WTC11 (cell line): ENCODE results near the gene BUD23. TPM values are rescaled to one million over a fixed set of nuclear protein-coding genes. Genes with fewer than 3 reads are reported as not detected.

Experiments
- ATAC-seq: fragments of 200-7000 bp; cut with Tn5 transposase; 2 replicates; pipeline ENCODE4 v1.10.0; 2021; ENCODE audit warnings: mild to moderate bottlenecking, moderate library complexity
- CTCF ChIA-PET: fragments of 300-600 bp; sonication (Branson Sonifier 250); formaldehyde crosslinking; loops from one replicate; lab custom pipeline; 2021; ENCODE audit warnings: antibody characterized with exemption; lab: Charles Lee
- POLR2A ChIA-PET: fragments of 350-600 bp; sonication (Branson Sonifier 250); formaldehyde crosslinking; loops from one replicate; lab custom pipeline; 2021; ENCODE audit warnings: antibody characterized with exemption; lab: Charles Lee
- DNase-seq: peaks from one replicate; pipeline ENCODE4 v3.0.0; 2021; ENCODE audit warnings: low spot score
- H3K27ac Mint-ChIP-seq: 2 replicates; pipeline ENCODE4 v1.8.0; 2021; ENCODE audit warnings: mixed read lengths
- H3K27me3 Mint-ChIP-seq: 2 replicates; pipeline ENCODE4 v1.8.0; 2021; ENCODE audit warnings: low read depth, mild to moderate bottlenecking, moderate library complexity, mixed read lengths
- H3K36me3 Mint-ChIP-seq: 2 replicates; pipeline ENCODE4 v1.8.0; 2021; ENCODE audit warnings: mixed read lengths
- H3K4me1 Mint-ChIP-seq: 2 replicates; pipeline ENCODE4 v1.8.0; 2022; ENCODE audit warnings: mixed read lengths
- H3K4me3 Mint-ChIP-seq: 2 replicates; pipeline ENCODE4 v1.8.0; 2021; ENCODE audit warnings: mild to moderate bottlenecking, moderate library complexity, mixed read lengths
- H3K9me3 Mint-ChIP-seq: 2 replicates; pipeline ENCODE4 v1.8.0; 2021; ENCODE audit warnings: mixed read lengths
- GRHL2 ChIP-seq: fragments of 250-450 bp; sonication (Bioruptor Pico); IDR thresholded peaks from 2 replicates; pipeline ENCODE4 v1.8.0; 2022; ENCODE audit warnings: mild to moderate bottlenecking, moderate library complexity; ENCODE audit not compliant: insufficient replicate concordance, severe bottlenecking
- GTF2I ChIP-seq: fragments of 250-450 bp; sonication (Bioruptor Pico); conservative IDR thresholded peaks from 2 replicates; pipeline ENCODE4 v1.4.0; 2021; ENCODE audit warnings: mild to moderate bottlenecking
- IRF2 ChIP-seq: sonication (generic); formaldehyde crosslinking; IDR thresholded peaks from 2 replicates; pipeline ENCODE4 v1.8.0; 2022; ENCODE audit warnings: low read depth, missing genetic modification reagents, borderline replicate concordance
- MXD4 ChIP-seq: fragments of 250-450 bp; sonication (Bioruptor Pico); IDR thresholded peaks from 2 replicates; pipeline ENCODE4 v1.8.0; 2021; ENCODE audit warnings: mild to moderate bottlenecking, moderate library complexity, borderline replicate concordance
- PRRX2 ChIP-seq: fragments of 250-450 bp; sonication (Bioruptor Pico); IDR thresholded peaks from 2 replicates; pipeline ENCODE4 v1.8.0; 2021; ENCODE audit warnings: mild to moderate bottlenecking
- SP1 ChIP-seq: sonication (generic); formaldehyde crosslinking; conservative IDR thresholded peaks from 2 replicates; pipeline ENCODE4 v1.8.1; 2022; ENCODE audit warnings: missing genetic modification reagents
- ZNF121 ChIP-seq: sonication (generic); formaldehyde crosslinking; IDR thresholded peaks from 2 replicates; pipeline ENCODE4 v1.8.0; 2023; ENCODE audit warnings: missing genetic modification reagents
- ZNF416 ChIP-seq: fragments of 250-450 bp; sonication (Bioruptor Pico); IDR thresholded peaks from 2 replicates; pipeline ENCODE4 v1.9.0; 2021; ENCODE audit warnings: mild to moderate bottlenecking, inconsistent platforms
- ZNF423 ChIP-seq: fragments of 250-450 bp; sonication (Bioruptor Pico); IDR thresholded peaks from 2 replicates; pipeline ENCODE4 v2.1.2; 2022; ENCODE audit warnings: mild to moderate bottlenecking, moderate library complexity
- ZNF671 ChIP-seq: fragments of 250-450 bp; sonication (Bioruptor Pico); IDR thresholded peaks from 2 replicates; pipeline ENCODE4 v1.8.0; 2021; ENCODE audit warnings: mild to moderate bottlenecking
- total RNA-seq: library from RNA; stranded (reverse); gene quantifications from 3 replicates; pipeline ENCODE4 v1.2.3, GENCODE V29; 2021
- TF ChIP-seq, protein P1 (sequence below): sonication (generic); formaldehyde crosslinking; IDR thresholded peaks from 2 replicates; pipeline ENCODE4 v1.8.1; 2023; ENCODE audit warnings: mild to moderate bottlenecking, missing genetic modification reagents
- TF ChIP-seq, protein P2 (sequence below): sonication (generic); formaldehyde crosslinking; IDR thresholded peaks from 2 replicates; pipeline ENCODE4 v1.8.0; 2023; ENCODE audit warnings: mild to moderate bottlenecking, missing genetic modification reagents

BUD23 gene
- total RNA-seq, 1 experiment from 2014 or later: 91.9 TPM

- Mint-ChIP-seq H3K4me3 (peak overlapping the region; percentile 75), H3K27me3 (peaks cover 23% of the 10 kb centered on the region), H3K27ac (no peak overlapping the region), H3K4me1 (peaks cover 41% of the 10 kb centered on the region), H3K36me3 (no peaks in the 10 kb centered on the region), H3K9me3 (no peaks in the 10 kb centered on the region)
- DNase-seq (no peak), ATAC-seq (no peak)
- CTCF ChIA-PET: interaction anchor here (0.6 to 6.1 kb wide), 14 partner anchors 22 to 172 kb away, joined by 3 to 93 read pairs (median 6); partner anchors contain the start of gene MLXIPL
- POLR2A ChIA-PET: interaction anchor here (1.0 kb wide), 1 partner anchor 44 kb away, joined by 3 read pairs; the partner anchor contains the start of gene MLXIPL
- TF ChIP-seq ZNF671 (CRISPR knock-in tag): no peak
Measured at GRCh38 chr7:73668886-73669230, 14.5 kb upstream of the BUD23 start.

GRCh38 chr7:73669288-73669701 is 14.1 kb upstream of the BUD23 start:
- Mint-ChIP-seq H3K4me3 (peak overlapping the region; percentile 75), H3K27me3 (peaks cover 19% of the 10 kb centered on the region), H3K27ac (no peak overlapping the region), H3K36me3 (no peaks in the 10 kb centered on the region), H3K4me1 (peaks cover 38% of the 10 kb centered on the region), H3K9me3 (no peaks in the 10 kb centered on the region)
- ATAC-seq (no peak), DNase-seq (no peak)
- ChIA-PET CTCF (interaction anchor here (0.6 to 6.1 kb wide), 13 partner anchors 23 to 172 kb away, joined by 3 to 93 read pairs (median 6); partner anchors contain the start of gene MLXIPL), POLR2A (interaction anchor here (0.6 to 1.0 kb wide), 2 partner anchors 45 to 48 kb away, joined by 3 to 5 read pairs; partner anchors contain the start of gene MLXIPL)
- TF ChIP-seq PRRX2: no peak
- peak; percentile 81 for TF ChIP-seq ZNF121 (CRISPR knock-in tag)

DNA sequence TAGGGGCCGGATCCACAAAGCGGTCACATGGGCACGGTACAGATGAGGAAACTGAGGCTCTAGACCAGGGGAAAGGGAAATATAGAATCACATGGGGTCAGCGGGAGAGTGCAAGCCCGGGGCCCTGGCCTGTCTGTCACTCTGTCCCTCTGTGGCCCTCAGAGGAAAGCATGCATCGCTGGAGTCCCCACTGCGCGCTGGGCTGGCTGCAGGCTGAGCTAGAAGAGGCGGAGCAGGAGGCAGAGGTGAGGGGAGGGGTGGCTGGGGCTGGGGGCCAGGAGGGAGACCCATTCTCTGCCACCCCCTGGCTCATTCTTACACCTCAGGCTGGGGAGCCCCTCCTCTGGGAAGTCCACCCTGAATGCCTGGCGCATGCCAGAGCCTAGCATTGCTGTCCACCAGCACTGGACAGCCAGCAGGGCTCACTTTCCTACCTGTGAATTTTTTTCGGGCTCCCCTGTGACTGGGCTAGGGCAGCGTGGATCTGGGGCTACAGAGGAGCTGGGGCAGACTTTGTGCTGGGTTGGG is 13.5 kb upstream of the BUD23 start:
- H3K36me3 Mint-ChIP-seq: no peaks in the 10 kb centered on the region
- H3K4me3 Mint-ChIP-seq: no peak overlapping the region
- no peak for DNase-seq
- H3K4me1 Mint-ChIP-seq: peaks cover 34% of the 10 kb centered on the region
- POLR2A ChIA-PET: interaction anchor here (0.6 to 1.0 kb wide), 3 partner anchors 14 to 49 kb away, joined by 3 to 5 read pairs (median 3); partner anchors contain the start of gene MLXIPL
- ATAC-seq: no peak
- TF ChIP-seq GRHL2 (CRISPR knock-in tag) (no peak), IRF2 (CRISPR knock-in tag) (no peak), PRRX2 (no peak), GTF2I (CRISPR knock-in tag) (no peak), SP1 (no peak), MXD4 (CRISPR knock-in tag) (no peak)
- TF ChIP-seq, protein P1, sequence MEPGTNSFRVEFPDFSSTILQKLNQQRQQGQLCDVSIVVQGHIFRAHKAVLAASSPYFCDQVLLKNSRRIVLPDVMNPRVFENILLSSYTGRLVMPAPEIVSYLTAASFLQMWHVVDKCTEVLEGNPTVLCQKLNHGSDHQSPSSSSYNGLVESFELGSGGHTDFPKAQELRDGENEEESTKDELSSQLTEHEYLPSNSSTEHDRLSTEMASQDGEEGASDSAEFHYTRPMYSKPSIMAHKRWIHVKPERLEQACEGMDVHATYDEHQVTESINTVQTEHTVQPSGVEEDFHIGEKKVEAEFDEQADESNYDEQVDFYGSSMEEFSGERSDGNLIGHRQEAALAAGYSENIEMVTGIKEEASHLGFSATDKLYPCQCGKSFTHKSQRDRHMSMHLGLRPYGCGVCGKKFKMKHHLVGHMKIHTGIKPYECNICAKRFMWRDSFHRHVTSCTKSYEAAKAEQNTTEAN (CRISPR knock-in tag): no peak
- H3K9me3 Mint-ChIP-seq: no peaks in the 10 kb centered on the region
- no peak overlapping the region for H3K27ac Mint-ChIP-seq
- H3K27me3 Mint-ChIP-seq: peaks cover 14% of the 10 kb centered on the region
- CTCF ChIA-PET: interaction anchor here (0.5 to 6.1 kb wide), 13 partner anchors 23 to 122 kb away, joined by 3 to 93 read pairs (median 7); no protein-coding TSS in a partner anchor

- DNase-seq: no peak
- H3K27me3 Mint-ChIP-seq: peaks cover 11% of the 10 kb centered on the region
- no peak overlapping the region for H3K4me3 Mint-ChIP-seq
- TF ChIP-seq ZNF416 (CRISPR knock-in tag) (no peak), ZNF423 (CRISPR knock-in tag) (0 out of 2 replicates have a peak, but pooled peaks have one; percentile 51)
- TF ChIP-seq, protein P2, sequence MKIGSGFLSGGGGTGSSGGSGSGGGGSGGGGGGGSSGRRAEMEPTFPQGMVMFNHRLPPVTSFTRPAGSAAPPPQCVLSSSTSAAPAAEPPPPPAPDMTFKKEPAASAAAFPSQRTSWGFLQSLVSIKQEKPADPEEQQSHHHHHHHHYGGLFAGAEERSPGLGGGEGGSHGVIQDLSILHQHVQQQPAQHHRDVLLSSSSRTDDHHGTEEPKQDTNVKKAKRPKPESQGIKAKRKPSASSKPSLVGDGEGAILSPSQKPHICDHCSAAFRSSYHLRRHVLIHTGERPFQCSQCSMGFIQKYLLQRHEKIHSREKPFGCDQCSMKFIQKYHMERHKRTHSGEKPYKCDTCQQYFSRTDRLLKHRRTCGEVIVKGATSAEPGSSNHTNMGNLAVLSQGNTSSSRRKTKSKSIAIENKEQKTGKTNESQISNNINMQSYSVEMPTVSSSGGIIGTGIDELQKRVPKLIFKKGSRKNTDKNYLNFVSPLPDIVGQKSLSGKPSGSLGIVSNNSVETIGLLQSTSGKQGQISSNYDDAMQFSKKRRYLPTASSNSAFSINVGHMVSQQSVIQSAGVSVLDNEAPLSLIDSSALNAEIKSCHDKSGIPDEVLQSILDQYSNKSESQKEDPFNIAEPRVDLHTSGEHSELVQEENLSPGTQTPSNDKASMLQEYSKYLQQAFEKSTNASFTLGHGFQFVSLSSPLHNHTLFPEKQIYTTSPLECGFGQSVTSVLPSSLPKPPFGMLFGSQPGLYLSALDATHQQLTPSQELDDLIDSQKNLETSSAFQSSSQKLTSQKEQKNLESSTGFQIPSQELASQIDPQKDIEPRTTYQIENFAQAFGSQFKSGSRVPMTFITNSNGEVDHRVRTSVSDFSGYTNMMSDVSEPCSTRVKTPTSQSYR (CRISPR knock-in tag): 0 out of 2 replicates have a peak, but pooled peaks have one; percentile 54
- no peaks in the 10 kb centered on the region for H3K9me3 Mint-ChIP-seq
- no peak for ATAC-seq
- H3K36me3 Mint-ChIP-seq: no peaks in the 10 kb centered on the region
- CTCF ChIA-PET: interaction anchor here (1.7 to 6.1 kb wide), 5 partner anchors 30 to 65 kb away, joined by 7 to 93 read pairs (median 7); no protein-coding TSS in a partner anchor
- POLR2A ChIA-PET: interaction anchor here (0.6 kb wide), 1 partner anchor 461 kb away, joined by 3 read pairs; no protein-coding TSS in a partner anchor
- H3K27ac Mint-ChIP-seq: no peak overlapping the region
- peaks cover 27% of the 10 kb centered on the region for H3K4me1 Mint-ChIP-seq
Measured at GRCh38 chr7:73671322-73671661, 12.1 kb upstream of the BUD23 start.
